NCI-H1105 treated with DMSO at 0.1 percent for 48 hours (cell line): ENCODE data around the gene LRIT3.
"Not testable (repeated sequence)": the region's sequence is repeated elsewhere in the genome, so short reads cannot be mapped to it uniquely, and the experiment has no call there.

ENCODE experiments used
- DNase-seq: peaks from one replicate; lab custom pipeline; 2025; lab: John Stamatoyannopoulos, UW

The LRIT3 gene

GRCh38 chr4:109848501-109848900 is 594 bp downstream of the LRIT3 start:
- no peak for DNase-seq

- DNase-seq, result no peak
Observed at GRCh38 chr4:109850601-109851000, 2.7 kb downstream of the LRIT3 start.

- not testable (repeated sequence) for DNase-seq
Observed at GRCh38 chr4:109859426-109860300, 11.8 kb downstream of the LRIT3 start.

GRCh38 chr4:109861271-109861670 is 13.4 kb downstream of the LRIT3 start:
- DNase-seq, result no peak

- DNase-seq, result no peak
Observed at GRCh38 chr4:109861916-109862511, 14.1 kb downstream of the LRIT3 start.

- no peak for DNase-seq
Observed at GRCh38 chr4:109864134-109864533, 16.2 kb downstream of the LRIT3 start.

- DNase-seq, result no peak
Observed at GRCh38 chr4:109870061-109870460, 22.2 kb downstream of the LRIT3 start.

GRCh38 chr4:109872065-109872464 is 24.2 kb downstream of the LRIT3 start:
- DNase-seq, result no peak

- DNase-seq, result no peak
Observed at GRCh38 chr4:109872950-109873656, 25.2 kb downstream of the LRIT3 start.

- no peak for DNase-seq
Observed at GRCh38 chr4:109873791-109874514, 26.0 kb downstream of the LRIT3 start.

GRCh38 chr4:109875106-109875505 is 27.2 kb downstream of the LRIT3 start:
- DNase-seq, result no peak

GRCh38 chr4:109875553-109875952 is 27.6 kb downstream of the LRIT3 start:
- DNase-seq, result not testable (repeated sequence)

GRCh38 chr4:109876634-109877265 is 28.8 kb downstream of the LRIT3 start:
- no peak for DNase-seq

GRCh38 chr4:109877400-109877799 is 29.5 kb downstream of the LRIT3 start:
- DNase-seq, result no peak

- DNase-seq, result no peak
Observed at GRCh38 chr4:109878355-109878754, 30.4 kb downstream of the LRIT3 start.

GRCh38 chr4:109879081-109879480 is 31.2 kb downstream of the LRIT3 start:
- no peak for DNase-seq

- no peak for DNase-seq
Observed at GRCh38 chr4:109879636-109880314, 31.9 kb downstream of the LRIT3 start.

- DNase-seq, result no peak
Observed at GRCh38 chr4:109886303-109886702, 38.4 kb downstream of the LRIT3 start.

GRCh38 chr4:109887071-109887470 is 39.2 kb downstream of the LRIT3 start:
- DNase-seq, result no peak

GRCh38 chr4:109890076-109890475 is 42.2 kb downstream of the LRIT3 start:
- DNase-seq, result no peak
